ENCODE measurements around the gene DSPP.

- TF ChIP-seq CTCF (IDR thresholded peaks at IDR 0.05 in 8 of 11, conservative IDR thresholded peaks at IDR 0.05 in 3 of 11) (no peak), POLR2AphosphoS5 (IDR thresholded peaks at IDR 0.05) (no peak)
These were observed 46.2 kb downstream of the DSPP start for GRCh38 chr4:87654487-87655044.
